Mucosa of descending colon (tissue), 3 donors: ENCODE data around the gene GPATCH1. TPM values are rescaled to one million over a fixed set of nuclear protein-coding genes. Genes with fewer than 3 reads are reported as not detected.
"Not testable (repeated sequence)": the region's sequence is repeated elsewhere in the genome, so short reads cannot be mapped to it uniquely, and the experiment has no call there.

Experiments used
- ATAC-seq: fragments of 200-7000 bp; cut with Tn5 transposase; one replicate; pipeline ENCODE4 v1.9.1; 2020; ENCODE audit warnings: mild to moderate bottlenecking, moderate library complexity
- DNase-seq, 3 donors: peaks; one replicate each; pipeline ENCODE4 v3.0.0-alpha.2; 2020
- H3K36me3 ChIP-seq: fragments of 200-600 bp; one replicate; pipeline ENCODE4 v1.8.0; 2021; ENCODE audit warnings: low read depth, mild to moderate bottlenecking
- H3K4me1 ChIP-seq: fragments of 200-600 bp; one replicate; pipeline ENCODE4 v1.8.0; 2021; ENCODE audit warnings: low read depth, mild to moderate bottlenecking
- H3K4me3 ChIP-seq: fragments of 200-600 bp; one replicate; pipeline ENCODE4 v1.8.0; 2021; ENCODE audit warnings: mild to moderate bottlenecking
- H3K9me3 ChIP-seq: fragments of 200-600 bp; one replicate; pipeline ENCODE4 v1.8.0; 2021; ENCODE audit warnings: mild to moderate bottlenecking
- intact Hi-C, 2 donors: fragments of 100-400 bp; cut with DNase I in 1 of 2; cut with micrococcal nuclease in 1 of 2; formaldehyde crosslinking; loops; one replicate each; pipeline versions ENCODE4 v1.11.0 to v1.11.1; 2022; cut with DNase I, micrococcal nuclease
- total RNA-seq, 3 donors: library from RNA; stranded (reverse); fragmentation: NEBNext Ultra II Directional in 2 of 3; extraction: Animal tissue kit (Norgen Biotek cat#: 25700) in 2 of 3; gene quantifications; one replicate each; pipeline versions ENCODE4 v1.2.1 to v1.2.4, GENCODE V29; 2021 to 2023
- TF ChIP-seq, protein P1 (sequence below): fragments of 200-600 bp; IDR thresholded peaks from one replicate; pipeline ENCODE4 v1.8.0; 2022; ENCODE audit warnings: antibody characterized with exemption, mild to moderate bottlenecking
- donor health status: DM: no; HTN: no; CAD: no; lungs with moderate emphysema.
- donor health status: DM: no; HTN: no; CAD: no.
- donor health status: DM: no; HTN: yes; CAD: no.

GPATCH1 gene
- total RNA-seq, 3 donors from 2014 or later = 11.9 to 12.4 (median 11.9) TPM

DNA sequence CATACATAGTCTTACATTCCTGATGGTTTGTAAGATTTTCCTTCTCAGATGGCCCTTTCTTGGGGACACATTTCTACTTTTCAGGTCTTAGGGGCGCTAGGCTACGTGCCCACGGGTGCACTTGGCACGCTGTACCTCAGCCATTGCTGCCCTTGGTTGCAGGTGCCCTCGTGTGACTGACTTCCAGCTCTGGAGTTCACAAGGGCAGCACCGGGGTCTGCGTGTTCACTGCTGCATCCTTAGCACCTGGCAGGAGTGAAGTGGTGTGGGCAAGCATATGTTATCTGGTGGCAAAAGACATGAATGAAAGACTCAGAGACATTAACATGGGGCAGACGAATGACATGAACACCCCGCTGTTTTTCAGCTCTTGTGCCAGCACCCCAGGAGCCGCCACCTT lies 37.7 kb downstream of the GPATCH1 start:
- ATAC-seq = peak; percentile 17
- TF ChIP-seq, protein P1, sequence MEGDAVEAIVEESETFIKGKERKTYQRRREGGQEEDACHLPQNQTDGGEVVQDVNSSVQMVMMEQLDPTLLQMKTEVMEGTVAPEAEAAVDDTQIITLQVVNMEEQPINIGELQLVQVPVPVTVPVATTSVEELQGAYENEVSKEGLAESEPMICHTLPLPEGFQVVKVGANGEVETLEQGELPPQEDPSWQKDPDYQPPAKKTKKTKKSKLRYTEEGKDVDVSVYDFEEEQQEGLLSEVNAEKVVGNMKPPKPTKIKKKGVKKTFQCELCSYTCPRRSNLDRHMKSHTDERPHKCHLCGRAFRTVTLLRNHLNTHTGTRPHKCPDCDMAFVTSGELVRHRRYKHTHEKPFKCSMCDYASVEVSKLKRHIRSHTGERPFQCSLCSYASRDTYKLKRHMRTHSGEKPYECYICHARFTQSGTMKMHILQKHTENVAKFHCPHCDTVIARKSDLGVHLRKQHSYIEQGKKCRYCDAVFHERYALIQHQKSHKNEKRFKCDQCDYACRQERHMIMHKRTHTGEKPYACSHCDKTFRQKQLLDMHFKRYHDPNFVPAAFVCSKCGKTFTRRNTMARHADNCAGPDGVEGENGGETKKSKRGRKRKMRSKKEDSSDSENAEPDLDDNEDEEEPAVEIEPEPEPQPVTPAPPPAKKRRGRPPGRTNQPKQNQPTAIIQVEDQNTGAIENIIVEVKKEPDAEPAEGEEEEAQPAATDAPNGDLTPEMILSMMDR = no peak
- H3K4me1 ChIP-seq = no peaks in the 10 kb centered on the region
- no peaks in the 10 kb centered on the region for H3K9me3 ChIP-seq
- H3K36me3 ChIP-seq = peaks cover 4% of the 10 kb centered on the region
- intact Hi-C loops = no loop called here
- no peak for DNase-seq
- no peak overlapping the region for H3K4me3 ChIP-seq

DNA sequence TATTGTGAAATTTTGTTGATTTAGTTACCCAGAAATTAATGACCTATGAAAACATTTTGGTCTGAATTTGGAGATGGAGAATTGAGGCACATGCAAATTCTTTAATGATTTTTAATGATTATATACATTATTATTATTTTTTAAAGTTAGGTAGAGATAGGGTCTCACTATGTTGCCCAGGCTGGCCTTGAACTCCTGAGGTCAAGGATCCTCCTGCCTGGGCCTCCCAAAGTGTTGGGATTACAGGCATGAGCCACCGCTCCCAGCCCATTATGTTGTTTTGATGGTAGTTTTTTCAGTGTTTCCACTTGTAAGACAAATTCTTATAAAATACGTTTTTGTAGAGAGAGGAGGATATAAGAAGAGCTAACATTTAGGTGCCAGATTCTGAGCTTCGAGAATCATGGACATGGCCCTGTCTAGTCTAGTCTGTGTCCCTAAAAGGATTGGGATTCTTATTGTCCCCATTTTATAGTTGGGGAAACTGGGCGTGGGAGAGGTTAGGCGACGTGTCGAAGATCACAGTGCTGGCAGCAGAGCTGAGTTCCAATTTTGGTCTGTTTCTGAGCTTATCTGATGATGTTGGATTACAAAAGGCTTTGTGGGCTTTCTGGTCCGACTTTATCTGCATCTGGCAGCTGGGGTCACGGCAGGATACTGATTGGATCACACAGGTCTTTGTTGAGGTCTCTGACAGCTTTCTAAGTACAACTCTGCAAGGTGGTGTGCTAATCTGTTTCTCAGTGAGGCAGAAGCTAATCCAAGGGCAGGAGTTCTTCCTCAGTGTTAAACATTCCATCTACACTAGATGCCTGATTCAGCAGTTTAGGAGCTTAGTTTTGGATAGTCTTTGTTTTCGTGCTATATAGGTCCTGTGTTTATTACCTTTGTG lies 43.5 kb downstream of the GPATCH1 start:
- ATAC-seq (no peak), DNase-seq (no peak)
- Histone ChIP-seq H3K4me3 (no peak overlapping the region), H3K4me1 (no peaks in the 10 kb centered on the region), H3K9me3 (no peaks in the 10 kb centered on the region), H3K36me3 (no peaks in the 10 kb centered on the region)
- TF ChIP-seq, protein P1 = no peak
- intact Hi-C loops = no loop called here

DNA sequence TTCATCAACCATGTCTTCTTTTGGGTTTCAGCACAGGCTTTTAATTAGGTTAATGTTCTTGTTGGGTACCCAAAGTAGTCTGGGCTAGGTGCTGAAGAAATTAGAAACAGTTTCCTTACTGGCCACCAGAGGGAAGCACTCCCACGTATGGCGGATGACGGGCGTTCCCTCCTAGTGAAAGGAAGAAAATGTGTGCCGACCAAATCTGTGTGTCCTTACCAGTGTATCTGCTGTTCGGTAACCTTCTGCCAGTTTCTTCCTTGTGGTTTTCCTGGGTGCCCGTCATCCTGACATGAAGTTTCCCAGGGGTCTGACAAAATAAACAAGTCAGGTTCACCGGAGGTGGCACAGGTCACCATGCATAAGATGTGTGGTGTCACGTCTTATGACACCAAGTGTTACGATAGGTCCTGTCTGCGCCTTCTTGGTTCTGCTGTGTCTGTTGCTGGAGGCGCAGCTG lies 45.0 kb downstream of the GPATCH1 start:
- Histone ChIP-seq H3K4me3 (no peak overlapping the region), H3K4me1 (no peaks in the 10 kb centered on the region), H3K9me3 (no peaks in the 10 kb centered on the region), H3K36me3 (no peaks in the 10 kb centered on the region)
- ATAC-seq = peak; percentile 95
- DNase-seq = peak in 2 of 3 donors; percentile 38 to 49
- intact Hi-C loops = no loop called here
- TF ChIP-seq, protein P1 = peak; percentile 67

DNA sequence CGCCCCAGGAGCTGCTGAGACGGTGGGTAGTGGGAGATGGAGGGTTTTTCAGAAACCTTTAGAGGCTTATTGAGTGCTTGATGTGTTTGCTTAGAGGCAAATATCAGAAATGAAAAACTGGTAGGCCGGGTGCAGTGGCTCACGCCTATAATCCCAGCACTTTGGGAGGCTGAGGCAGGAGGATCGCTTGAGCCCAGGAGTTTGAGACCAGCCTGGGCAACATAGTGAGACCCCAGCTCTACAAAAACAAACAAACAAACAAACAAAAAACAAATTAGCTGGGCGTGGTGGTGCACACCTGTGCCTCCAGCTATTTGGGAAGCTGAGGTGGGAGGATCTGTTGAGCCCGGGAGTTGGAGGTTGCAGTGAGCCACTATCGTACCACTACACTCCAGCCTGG lies 45.7 kb downstream of the GPATCH1 start:
- DNase-seq, intact Hi-C loops, H3K4me1 ChIP-seq, H3K9me3 ChIP-seq, H3K36me3 ChIP-seq, H3K4me3 ChIP-seq, ATAC-seq: not testable (repeated sequence)

DNA sequence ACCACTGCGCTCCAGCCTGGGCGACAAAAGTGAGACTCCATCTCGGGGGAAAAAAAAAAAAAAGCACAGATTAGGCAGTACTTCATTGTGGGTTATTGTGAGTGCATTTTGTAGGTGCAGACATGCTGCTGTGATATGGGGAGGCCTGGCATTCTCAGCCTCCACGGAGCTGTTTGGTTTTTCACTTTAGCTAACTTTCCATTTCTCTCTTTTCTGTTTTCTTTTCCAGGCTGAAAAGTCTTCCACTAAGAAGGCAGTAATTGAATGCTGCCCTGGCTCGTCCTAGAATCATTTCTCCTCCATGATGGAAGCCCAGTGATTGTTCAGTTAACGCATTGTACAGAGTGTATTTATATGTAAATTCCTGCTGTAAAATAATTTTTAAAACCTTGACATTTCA lies 48.9 kb downstream of the GPATCH1 start:
- DNase-seq (no peak), ATAC-seq (no peak)
- no peak overlapping the region for H3K4me3 ChIP-seq
- H3K9me3 ChIP-seq = no peaks in the 10 kb centered on the region
- intact Hi-C loops = no loop called here
- H3K36me3 ChIP-seq = no peaks in the 10 kb centered on the region
- TF ChIP-seq, protein P1 = no peak
- no peaks in the 10 kb centered on the region for H3K4me1 ChIP-seq

DNA sequence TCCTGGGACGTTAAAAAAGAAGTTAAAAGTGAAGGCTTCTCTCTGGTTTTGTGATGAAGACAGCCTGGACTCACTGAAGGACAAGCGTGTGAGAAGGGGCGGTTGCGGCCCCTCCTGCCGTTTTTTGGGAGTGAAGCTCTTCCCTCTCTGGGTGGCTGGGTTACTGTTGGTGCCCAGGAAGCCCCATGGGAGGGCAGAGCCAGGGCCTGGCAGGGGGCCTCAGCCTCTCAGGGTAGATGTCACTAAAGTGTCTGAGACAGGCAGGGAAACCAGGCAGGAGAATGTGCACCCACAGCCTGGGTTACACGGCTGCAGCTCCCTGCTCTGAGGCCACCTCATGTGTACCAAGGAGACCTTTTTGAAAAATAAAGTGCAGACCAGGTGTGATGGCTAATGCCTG lies 49.5 kb downstream of the GPATCH1 start:
- no peaks in the 10 kb centered on the region for H3K4me1 ChIP-seq
- no peak for ATAC-seq
- H3K4me3 ChIP-seq = no peak overlapping the region
- DNase-seq = no peak
- H3K36me3 ChIP-seq = no peaks in the 10 kb centered on the region
- intact Hi-C loops = no loop called here
- TF ChIP-seq, protein P1 = no peak
- H3K9me3 ChIP-seq = no peaks in the 10 kb centered on the region
